HEK293T (cell line): Measurements from ENCODE around the gene AGMO.

Experiments used
- CTBP1 ChIP-seq: fragments of 450-650 bp; IDR thresholded peaks from 2 replicates; pipeline ENCODE4 v1.6.1; 2016; ENCODE audit warnings: borderline replicate concordance
- ZNF384 ChIP-seq: fragments of 450-650 bp; IDR thresholded peaks from 2 replicates; pipeline ENCODE4 v1.6.1; 2016

- TF ChIP-seq CTBP1 (no peak), ZNF384 (no peak)
Measured at GRCh38 chr7:15376600-15376999, 185.2 kb downstream of the AGMO start.
